Liver (tissue), 3 donors: ENCODE data around the gene UCHL3.

ENCODE experiments used
- RAD21 ChIP-seq, 2 donors: IDR thresholded peaks; 2 replicates each; pipeline ENCODE4 v1.6.1; 2016; ENCODE audit warnings: antibody characterized with exemption in 2 of 2, mild to moderate bottlenecking in 2 of 2
- TF ChIP-seq, protein P1 (sequence below): fragments of 150-350 bp; IDR thresholded peaks from 2 replicates; pipeline ENCODE4 v1.5.1; 2017; ENCODE audit warnings: improper control_type of control experiment, low read depth, low read length; ENCODE audit not compliant: missing input control
- donor health status: healthy.
- donor health status: healthy.

DNA sequence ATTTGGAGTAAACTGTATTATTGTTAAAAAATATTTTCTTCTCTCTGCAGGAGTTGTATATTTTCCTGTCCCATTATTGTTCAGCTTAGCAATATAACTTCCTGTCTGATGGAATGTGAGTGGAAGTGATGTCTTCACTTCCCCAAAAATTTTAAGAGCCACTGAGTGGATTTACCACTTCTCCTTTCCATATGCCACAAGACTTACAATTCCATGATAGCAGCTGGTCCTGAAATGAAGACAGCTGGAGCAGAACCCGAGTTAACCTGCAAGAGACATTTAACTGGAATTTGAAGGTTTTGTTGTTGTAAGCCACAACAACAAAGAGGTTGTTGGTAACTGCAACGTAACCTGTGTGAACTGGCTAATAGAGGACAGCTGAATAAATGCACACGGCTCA is 44.3 kb upstream of the UCHL3 start:
- TF ChIP-seq, protein P1, sequence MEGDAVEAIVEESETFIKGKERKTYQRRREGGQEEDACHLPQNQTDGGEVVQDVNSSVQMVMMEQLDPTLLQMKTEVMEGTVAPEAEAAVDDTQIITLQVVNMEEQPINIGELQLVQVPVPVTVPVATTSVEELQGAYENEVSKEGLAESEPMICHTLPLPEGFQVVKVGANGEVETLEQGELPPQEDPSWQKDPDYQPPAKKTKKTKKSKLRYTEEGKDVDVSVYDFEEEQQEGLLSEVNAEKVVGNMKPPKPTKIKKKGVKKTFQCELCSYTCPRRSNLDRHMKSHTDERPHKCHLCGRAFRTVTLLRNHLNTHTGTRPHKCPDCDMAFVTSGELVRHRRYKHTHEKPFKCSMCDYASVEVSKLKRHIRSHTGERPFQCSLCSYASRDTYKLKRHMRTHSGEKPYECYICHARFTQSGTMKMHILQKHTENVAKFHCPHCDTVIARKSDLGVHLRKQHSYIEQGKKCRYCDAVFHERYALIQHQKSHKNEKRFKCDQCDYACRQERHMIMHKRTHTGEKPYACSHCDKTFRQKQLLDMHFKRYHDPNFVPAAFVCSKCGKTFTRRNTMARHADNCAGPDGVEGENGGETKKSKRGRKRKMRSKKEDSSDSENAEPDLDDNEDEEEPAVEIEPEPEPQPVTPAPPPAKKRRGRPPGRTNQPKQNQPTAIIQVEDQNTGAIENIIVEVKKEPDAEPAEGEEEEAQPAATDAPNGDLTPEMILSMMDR = no peak
- TF ChIP-seq RAD21 (IDR thresholded peaks at IDR 0.05) = no peak
